KMS-11 (cell line): ENCODE data around the gene GALNT2.

Experiments
- H2AFZ ChIP-seq: fragments of 200-600 bp; sonication (generic); 2 replicates; pipeline ENCODE4 v1.6.1; 2016; ENCODE audit warnings: antibody characterized with exemption, mixed run types, low read depth
- H3K27ac ChIP-seq: fragments of 200-600 bp; sonication (generic); 2 replicates; pipeline ENCODE4 v1.6.1; 2016; ENCODE audit warnings: mild to moderate bottlenecking, mixed run types
- H3K27me3 ChIP-seq: fragments of 200-600 bp; sonication (generic); 2 replicates; pipeline ENCODE4 v1.6.1; 2017; ENCODE audit warnings: mild to moderate bottlenecking, low read depth, mixed run types, moderate library complexity; ENCODE audit not compliant: insufficient read depth
- H3K36me3 ChIP-seq: fragments of 200-600 bp; sonication (generic); 2 replicates; pipeline ENCODE4 v1.6.1; 2017; ENCODE audit warnings: mild to moderate bottlenecking, mixed run types; ENCODE audit not compliant: insufficient read depth
- H3K4me1 ChIP-seq: fragments of 200-600 bp; sonication (generic); 2 replicates; pipeline ENCODE4 v1.6.1; 2016; ENCODE audit warnings: mild to moderate bottlenecking, low read depth, mixed run types; ENCODE audit not compliant: poor library complexity, severe bottlenecking
- H3K4me2 ChIP-seq: fragments of 200-600 bp; sonication (generic); 2 replicates; pipeline ENCODE4 v1.7.0; 2016; ENCODE audit warnings: mild to moderate bottlenecking, mixed run types
- H3K4me3 ChIP-seq: fragments of 200-600 bp; sonication (generic); IDR thresholded peaks from 2 replicates; pipeline ENCODE4 v1.6.1; 2017; ENCODE audit warnings: low read depth, low read length, mixed read lengths; ENCODE audit not compliant: insufficient read depth
- H3K79me2 ChIP-seq: fragments of 200-600 bp; sonication (generic); 2 replicates; pipeline ENCODE4 v1.6.1; 2016; ENCODE audit warnings: low read depth, mixed run types; ENCODE audit not compliant: insufficient read depth
- H3K9ac ChIP-seq: fragments of 200-600 bp; sonication (generic); 2 replicates; pipeline ENCODE4 v1.6.1; 2016; ENCODE audit warnings: mild to moderate bottlenecking, mixed run types
- H4K20me1 ChIP-seq: fragments of 200-600 bp; sonication (generic); 2 replicates; pipeline ENCODE4 v1.6.1; 2016; ENCODE audit warnings: mild to moderate bottlenecking, mixed run types; ENCODE audit not compliant: insufficient read depth
- CTCF ChIP-seq: fragments of 200-600 bp; sonication (generic); conservative IDR thresholded peaks from 2 replicates; pipeline ENCODE4 v1.6.1; 2017; ENCODE audit warnings: low read depth, mild to moderate bottlenecking, antibody characterized with exemption, low read length, moderate library complexity, mixed read lengths

Gene GALNT2

GRCh38 chr1:230048322-230048721 is 18.7 kb upstream of the GALNT2 start:
- Histone ChIP-seq H4K20me1 (no peaks in the 10 kb centered on the region), H3K36me3 (no peaks in the 10 kb centered on the region), H3K27ac (no peak overlapping the region), H3K4me3 (no peak overlapping the region), H3K4me1 (no peaks in the 10 kb centered on the region), H3K4me2 (no peak overlapping the region), H3K79me2 (no peaks in the 10 kb centered on the region), H3K27me3 (no peaks in the 10 kb centered on the region), H3K9ac (no peak overlapping the region), H2AFZ (no peak overlapping the region)
- TF ChIP-seq CTCF: no peak

DNA sequence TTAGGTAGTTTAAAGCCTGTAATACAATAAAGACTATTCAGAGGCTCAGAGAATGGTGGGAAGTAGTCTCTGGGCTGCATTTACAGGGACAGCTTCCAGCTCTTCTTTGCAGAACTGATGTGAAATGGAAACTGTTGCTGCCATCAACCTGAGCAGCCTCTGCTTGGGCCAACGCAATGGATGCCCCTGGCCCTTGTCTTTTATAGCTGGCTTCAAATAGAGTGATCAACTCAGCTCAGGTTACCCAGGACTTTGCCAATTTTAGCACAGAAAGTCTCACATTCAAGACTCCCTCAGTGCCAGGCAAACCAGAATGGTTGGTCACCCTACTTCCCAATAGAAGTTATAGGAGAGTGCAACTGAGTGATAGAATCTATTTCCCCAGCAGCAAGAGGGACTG is 18.1 kb upstream of the GALNT2 start:
- Histone ChIP-seq H3K79me2 (no peaks in the 10 kb centered on the region), H3K4me1 (no peaks in the 10 kb centered on the region), H3K27ac (no peak overlapping the region), H3K9ac (no peak overlapping the region), H4K20me1 (no peaks in the 10 kb centered on the region), H3K27me3 (no peaks in the 10 kb centered on the region), H3K4me3 (no peak overlapping the region), H3K4me2 (no peak overlapping the region), H2AFZ (no peak overlapping the region), H3K36me3 (no peaks in the 10 kb centered on the region)
- TF ChIP-seq CTCF: no peak

DNA sequence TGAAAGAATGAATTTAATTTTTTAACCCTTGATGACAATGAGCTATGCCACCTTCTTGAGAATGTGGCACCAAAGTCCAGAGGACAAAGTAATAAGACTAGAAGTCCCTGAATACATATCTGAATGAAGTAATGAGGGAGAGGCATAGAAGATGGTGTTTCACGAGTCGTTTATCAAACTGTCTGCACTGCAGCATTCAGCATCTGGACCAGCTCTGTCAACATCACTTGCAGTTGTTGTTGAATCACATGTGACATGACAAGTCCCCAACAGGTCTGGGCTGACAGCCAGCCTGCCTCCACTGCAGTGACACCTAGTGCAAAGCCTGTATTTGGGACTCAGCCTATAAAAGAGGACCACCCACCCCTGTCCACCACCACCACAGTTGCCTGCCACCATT is 17.3 kb upstream of the GALNT2 start:
- Histone ChIP-seq H3K27me3 (no peaks in the 10 kb centered on the region), H3K9ac (no peak overlapping the region)

DNA sequence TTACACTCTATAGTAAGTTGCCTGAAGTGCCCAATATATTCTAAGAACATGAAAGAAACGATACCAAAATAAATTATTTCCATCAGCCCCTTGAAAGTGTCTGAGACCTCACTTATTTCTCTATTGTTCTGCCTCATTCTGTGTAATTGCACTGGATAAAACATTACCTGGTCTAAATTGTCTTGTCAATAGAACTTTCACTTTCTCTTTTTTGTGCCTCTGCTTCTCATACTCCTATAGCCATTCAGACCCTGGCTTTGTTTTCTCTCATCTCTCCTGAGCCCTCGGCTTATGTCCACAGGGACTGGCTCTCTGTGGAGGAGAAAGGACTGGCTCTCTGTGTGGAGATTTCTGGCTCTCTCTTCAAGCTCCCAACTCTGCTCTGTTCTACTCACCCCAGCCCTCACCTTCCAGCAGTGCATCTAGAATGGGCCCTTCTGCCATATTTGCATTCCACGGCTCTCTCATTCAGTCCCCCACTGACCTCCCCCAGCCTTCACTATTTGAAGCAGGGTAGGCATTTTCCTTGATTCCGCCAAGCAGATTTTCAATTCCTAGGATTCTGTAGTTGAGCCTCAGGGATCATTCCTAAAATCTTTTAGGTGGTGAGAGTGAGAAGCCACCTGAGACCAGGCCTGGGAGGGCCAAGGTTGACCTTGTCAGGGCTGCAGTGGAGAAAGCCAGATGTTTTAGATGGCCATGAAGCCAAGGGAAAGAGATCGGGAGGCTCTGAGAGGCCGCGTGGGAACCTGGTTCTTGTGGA is 15.9 kb upstream of the GALNT2 start:
- Histone ChIP-seq H3K79me2 (no peaks in the 10 kb centered on the region), H3K36me3 (no peaks in the 10 kb centered on the region), H3K9ac (no peak overlapping the region), H4K20me1 (no peaks in the 10 kb centered on the region), H3K4me1 (no peaks in the 10 kb centered on the region), H3K27me3 (no peaks in the 10 kb centered on the region), H2AFZ (no peak overlapping the region), H3K4me2 (no peak overlapping the region), H3K27ac (no peak overlapping the region), H3K4me3 (no peak overlapping the region)
- no peak for TF ChIP-seq CTCF

More for the DNA sequence above, 17.3 kb upstream of the GALNT2 start:
- TF ChIP-seq CTCF: no peak
- H4K20me1 ChIP-seq: no peaks in the 10 kb centered on the region
- no peaks in the 10 kb centered on the region for H3K36me3 ChIP-seq
- H3K79me2 ChIP-seq: no peaks in the 10 kb centered on the region
- H2AFZ ChIP-seq: no peak overlapping the region
- H3K4me1 ChIP-seq: no peaks in the 10 kb centered on the region
- no peak overlapping the region for H3K4me3 ChIP-seq
- no peak overlapping the region for H3K27ac ChIP-seq
- H3K4me2 ChIP-seq: no peak overlapping the region
